Hindlimb muscle (tissue), 1 donor: ENCODE measurements around the gene SNX11. TPM values are rescaled to one million over a fixed set of nuclear protein-coding genes. Genes with fewer than 3 reads are reported as not detected.

Experiments
- DNase-seq: peaks from one replicate; pipeline ENCODE4 v3.0.0-alpha.2; 2013
- polyA plus RNA-seq: library from polyadenylated mRNA; unstranded; fragments of 120-200 nt; gene quantifications from one replicate; pipeline ENCODE4 v1.2.1, GENCODE V29; 2013; ENCODE audit not compliant: insufficient read length

SNX11 gene
- polyA plus RNA-seq, 1 donor: 11.8 TPM

DNA sequence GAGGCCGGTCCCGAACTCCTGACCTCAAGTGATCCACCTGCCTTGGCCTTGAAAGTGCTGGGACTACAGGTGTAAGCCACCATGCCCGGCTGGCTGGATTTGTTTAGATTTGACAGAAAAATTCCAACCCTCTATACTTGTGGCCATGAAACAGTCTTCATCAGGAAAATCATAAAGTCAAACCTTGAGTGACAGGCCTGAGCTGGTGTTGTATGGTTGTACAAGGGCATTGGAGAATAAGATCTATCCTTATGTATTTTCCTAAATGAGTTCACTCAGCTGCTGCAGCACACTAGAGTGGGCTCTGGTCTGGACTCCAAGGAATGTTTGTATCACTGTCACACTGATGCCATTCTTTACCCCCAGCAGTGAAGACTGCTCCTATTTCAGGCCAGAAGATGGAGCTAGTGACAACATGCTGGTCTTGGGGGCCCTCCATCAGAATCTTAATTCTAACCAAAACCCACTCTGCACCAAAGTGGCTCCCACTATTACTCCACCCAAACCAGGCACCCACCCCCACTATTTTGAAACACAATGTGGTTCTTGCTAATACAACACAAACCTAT is 27.4 kb downstream of the SNX11 start:
- no peak for DNase-seq

DNA sequence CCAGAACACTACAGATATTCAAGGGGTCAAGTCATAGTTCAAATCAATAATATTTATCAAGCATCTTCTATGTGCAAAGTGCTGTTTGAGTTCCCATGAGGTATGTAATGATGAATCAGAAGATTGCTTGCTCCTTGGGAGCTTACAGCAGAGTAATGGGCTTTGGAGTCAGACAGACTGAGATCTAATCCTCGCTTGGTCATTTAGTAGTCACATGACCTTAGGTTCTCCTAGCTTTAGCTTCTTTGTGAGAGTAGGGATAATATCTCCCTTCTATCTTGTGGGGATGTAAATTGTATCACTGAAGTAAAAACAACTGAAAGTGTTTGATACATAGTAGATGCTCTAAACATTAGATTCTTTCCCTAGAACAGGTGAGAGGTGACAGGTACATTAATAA is 30.1 kb downstream of the SNX11 start:
- no peak for DNase-seq

DNA sequence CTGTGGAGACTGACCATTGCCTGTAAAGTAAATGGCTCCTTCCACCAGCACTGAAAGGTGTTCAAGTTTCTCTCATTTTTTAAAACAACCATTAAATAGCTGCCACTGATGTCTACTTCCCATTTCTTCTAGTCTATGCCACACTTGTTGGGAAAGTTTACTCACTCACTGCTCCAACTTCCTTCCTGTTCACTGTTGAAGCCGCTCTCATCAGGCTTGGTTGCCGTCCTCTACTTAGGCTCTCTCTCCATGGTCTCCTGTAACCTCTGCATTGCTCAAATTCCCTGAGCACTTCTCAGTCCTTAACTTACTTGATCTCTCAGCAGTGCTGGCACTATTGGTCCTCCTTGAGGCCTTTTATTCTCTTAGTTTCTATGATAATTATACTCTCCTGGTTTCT is 32.4 kb downstream of the SNX11 start:
- DNase-seq: no peak

DNA sequence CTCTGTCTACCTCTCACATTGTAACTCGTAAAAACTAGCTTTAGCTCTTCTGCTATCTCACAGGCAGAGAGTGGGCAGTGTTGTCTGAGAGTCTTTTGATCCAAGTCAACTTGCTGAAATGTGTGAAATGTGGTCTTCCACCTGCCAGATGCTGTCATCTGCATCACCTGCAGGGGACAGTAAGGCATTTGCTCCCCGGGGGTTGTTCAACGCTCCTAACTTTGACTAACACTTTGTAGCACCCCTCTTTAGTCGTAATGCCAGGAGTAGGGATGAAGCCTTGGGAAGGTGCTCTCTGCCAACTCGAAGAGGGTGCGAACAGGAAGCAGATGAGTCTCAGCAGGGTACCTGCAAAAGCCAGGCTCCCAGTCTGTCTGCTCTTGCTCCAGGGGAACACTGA is 36.1 kb downstream of the SNX11 start:
- DNase-seq: no peak

DNA sequence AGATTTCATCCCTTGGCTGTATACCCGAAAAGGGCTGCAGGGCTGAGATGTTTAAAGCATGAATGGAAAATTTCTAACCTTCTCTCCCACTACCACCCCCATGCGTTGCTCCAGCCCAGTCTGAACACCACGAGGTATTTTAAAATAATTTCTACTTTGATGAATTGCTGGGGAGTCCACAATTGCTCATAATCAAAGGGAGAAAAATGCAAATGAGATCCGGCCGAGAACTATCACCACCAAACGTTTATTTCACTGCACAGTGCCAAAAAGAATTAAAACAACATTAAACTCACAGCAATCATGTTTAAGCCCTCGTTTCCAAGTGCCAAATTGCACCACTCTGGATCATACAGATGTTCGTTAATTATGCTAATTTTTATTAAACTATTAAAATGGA is 36.7 kb downstream of the SNX11 start:
- DNase-seq: no peak

DNA sequence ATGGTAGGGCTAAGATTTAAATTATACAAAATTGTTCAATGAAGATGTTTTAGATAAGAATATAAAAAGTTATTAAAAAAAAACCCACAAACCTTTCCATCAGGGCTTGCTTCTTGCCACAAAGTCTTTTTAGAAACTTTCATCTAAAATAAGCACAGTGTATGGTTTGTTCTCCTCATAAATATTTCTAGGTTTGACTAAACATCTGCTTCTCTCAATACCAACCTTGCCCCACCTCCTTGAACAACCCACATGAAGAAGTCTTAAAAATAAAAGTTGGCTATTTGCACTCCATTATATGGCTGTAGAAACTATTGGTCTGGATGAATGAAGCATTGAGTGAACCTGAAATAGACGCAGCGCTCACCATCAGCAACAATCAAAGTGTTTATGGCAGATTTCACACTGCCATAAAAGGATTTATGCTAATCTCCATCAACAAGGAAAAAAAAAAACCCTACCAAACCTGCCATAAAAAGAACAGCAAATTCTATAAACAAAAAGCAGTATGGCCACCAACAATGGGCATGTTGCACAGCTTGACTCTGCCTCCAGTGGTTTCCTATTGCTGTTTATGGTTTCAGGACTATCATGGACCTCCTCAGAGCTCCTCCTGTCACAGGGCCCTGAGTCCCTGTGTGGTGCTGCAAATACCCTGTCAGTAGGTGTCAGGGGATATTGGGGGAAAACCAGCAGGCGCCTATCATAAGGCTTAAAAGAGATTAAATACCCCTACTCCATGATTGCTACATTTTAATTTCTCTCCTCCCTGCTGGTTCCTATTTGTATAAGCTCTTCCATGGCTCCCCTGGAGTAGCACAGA is 37.6 kb downstream of the SNX11 start:
- DNase-seq: no peak

DNA sequence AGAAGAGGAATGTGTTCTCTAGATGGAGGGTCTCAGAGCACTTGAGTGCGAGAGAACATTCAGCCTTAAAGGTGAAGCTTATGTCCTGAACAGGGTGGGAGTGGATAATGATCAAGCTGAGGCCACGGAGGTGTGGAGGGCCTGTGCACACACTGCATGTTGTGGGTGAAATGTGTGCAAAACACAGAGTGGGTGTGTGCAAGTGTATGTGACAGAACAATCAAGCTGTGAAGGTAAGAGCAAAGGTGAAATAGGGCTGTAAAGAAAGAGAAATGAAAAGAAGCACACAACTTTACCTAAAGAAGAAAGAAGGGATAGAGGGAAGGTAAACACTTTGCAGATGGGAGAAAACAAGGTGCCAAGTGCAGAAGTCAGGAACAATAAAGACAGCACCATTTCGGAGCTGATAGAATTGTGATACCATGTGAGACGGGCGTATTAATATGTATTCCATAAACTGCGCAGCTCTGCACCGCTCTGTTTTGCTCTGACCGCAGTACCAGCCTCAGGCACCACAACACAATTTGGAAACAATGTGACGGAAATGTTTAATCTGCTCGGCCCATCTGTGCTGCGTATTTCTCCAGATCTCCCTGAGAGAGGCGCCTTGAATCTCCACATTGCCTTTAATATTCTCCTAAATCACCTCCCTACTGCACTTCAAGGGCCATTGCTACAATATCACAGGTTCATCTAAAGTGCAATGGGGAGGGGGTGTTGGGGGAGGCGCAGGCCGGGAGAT is 40.6 kb downstream of the SNX11 start:
- no peak for DNase-seq

DNA sequence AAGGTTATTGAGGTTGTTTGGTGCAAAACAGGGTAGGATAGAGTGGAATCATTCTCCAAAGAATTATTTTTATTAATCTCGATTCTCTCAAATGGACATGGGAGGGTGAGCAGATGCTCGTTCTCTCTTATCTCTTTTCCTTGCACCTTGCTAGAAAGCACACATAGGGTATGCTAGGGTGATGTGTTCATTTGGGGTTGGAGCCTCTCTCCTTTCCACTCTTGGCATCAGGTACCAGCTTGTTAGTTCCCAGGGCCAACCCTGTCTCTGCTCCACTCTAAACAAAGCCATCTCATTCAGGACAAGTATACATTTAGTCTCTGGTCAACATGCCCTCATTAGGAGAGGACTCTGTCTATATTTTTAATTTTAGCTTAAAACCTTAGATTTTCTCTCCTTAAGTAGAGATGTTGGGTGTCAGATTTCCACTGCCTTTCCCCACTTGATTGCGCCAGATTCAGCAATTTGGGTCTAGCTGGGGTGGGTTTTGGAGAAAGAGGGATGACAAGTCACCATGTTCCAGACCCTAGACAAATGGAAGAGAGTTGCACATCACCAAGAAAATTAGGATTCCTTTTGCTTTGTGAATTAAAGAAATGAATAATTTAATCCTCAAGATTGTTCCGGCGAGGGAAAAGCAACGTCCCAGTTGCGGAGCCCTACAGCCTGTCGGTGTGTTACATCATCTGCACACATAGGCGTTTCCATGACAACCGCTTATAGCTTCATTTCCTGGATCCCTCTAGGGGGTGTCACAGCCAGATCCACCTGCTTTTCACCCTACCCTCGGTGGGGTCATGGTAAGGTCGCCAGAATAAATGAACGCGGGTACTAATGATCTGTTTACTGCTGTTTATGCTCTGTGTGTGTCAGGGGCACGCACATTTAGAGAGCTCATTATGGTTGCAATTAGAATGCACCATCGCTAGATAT is 41.6 kb downstream of the SNX11 start:
- no peak for DNase-seq

DNA sequence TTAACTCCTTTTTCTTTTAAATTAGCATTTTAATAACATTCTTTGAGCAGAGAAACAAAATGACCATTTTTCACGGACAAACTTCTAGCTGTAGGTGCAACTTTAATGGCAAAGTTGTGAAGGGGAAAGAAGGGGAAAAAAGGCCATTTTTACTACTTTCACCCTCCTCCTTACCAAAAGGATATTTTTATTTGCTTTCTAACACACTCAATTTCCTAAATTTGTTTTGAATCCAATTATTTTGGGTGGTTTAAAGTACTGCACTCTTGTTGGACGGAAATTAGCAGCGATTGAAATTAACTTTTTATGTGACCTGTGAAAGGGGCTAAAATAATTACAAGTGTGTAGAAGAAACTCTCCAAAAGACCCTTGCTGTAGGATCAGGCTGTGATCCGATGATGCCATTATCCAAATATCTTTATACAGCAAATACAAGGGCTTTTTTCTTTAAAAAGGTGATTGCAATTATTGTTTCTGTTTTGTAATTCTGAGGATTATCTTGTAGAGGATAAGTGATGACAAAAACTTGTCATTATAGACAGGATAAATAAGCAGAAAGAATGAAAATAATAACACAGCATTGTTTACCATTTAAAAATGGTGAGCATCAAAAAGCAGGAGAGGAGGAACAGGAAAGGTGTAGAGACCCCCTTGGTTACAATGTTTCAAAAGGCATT is 42.4 kb downstream of the SNX11 start:
- DNase-seq: no peak

DNA sequence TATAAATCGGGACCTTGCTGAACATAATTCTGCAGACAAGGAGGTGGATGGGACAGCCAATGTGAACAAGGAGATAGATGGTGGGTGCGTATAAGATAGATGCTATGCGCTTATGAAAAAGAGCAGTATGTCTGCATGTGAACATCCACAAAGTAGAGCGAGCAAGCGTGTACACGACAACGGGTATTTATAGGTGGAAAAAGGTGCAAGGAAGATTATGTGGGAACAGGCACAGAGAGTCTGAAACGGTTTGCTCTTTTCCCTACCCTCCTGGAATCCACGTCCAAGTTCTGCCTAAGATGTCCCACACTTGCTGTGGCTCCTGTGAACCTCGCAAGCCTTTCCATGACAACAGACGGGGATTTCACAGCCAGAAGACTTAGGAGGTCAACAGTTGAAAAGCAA is 43.0 kb downstream of the SNX11 start:
- DNase-seq: no peak

DNA sequence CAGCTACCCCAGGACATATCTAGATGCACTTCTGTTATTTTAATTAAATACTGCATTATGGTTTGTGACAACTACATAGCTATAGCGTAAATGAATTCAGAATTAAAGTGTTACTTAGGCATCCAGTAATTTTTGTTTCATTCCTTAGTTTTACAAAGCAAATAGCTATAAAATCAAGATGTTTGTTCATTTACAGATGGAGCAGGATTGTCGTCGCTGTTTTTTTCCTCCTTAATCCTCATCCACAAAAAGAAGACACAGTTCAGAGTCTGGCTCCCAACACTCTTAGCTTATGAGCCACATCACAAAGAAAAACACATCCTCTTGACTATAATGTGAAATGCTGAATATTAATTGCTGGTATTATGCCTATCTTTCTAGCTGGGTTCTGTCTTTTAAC is 43.7 kb downstream of the SNX11 start:
- no peak for DNase-seq

DNA sequence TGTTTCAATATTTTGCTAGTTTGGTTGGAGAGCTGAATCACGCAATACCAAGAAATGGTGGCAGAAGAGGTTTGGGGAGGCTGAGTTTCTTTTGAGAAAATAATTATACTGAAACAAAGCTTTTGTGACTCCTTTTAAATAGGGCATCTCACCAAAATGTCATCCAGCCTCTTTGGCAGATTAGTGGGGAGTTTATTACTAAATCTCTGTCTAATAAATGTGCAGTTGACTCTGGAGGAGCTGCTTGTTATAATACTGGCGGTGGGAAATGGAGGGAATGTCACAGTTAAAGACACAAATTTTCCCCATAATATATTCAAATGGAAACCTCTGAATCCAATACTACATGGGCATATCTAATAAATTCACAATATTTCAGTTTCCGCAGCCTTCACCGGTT is 44.7 kb downstream of the SNX11 start:
- DNase-seq: no peak

DNA sequence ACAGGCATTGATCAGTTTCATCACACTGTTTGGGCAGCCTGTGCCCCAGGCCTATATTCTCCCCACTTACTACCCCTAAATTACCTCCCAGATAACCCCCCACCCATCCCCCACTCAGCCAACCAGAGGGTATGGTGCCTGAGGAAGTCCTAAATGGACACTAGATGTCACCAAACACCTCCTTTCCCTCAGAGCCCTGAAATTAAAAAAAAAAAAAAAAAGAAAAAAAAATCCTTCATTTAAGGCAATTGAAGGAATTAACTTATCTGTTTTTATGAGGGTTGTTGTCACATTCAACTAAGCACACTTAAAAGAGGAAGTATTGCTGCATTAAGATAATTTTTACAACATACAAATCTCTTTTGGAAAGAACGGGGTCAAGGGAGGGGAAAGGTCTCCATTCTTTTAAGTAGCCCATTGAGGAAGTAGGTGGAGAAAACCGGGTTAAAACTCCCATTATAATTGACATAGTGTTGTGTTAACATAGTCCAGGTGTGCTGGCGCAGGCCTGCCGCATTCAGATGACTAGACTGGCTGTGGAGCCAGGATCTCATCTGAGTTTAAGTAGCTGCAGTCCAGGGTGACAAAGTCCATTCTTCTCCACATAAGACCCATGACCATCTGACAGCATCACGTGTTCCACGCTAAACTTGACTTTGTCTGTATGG is 46.3 kb downstream of the SNX11 start:
- no peak for DNase-seq

DNA sequence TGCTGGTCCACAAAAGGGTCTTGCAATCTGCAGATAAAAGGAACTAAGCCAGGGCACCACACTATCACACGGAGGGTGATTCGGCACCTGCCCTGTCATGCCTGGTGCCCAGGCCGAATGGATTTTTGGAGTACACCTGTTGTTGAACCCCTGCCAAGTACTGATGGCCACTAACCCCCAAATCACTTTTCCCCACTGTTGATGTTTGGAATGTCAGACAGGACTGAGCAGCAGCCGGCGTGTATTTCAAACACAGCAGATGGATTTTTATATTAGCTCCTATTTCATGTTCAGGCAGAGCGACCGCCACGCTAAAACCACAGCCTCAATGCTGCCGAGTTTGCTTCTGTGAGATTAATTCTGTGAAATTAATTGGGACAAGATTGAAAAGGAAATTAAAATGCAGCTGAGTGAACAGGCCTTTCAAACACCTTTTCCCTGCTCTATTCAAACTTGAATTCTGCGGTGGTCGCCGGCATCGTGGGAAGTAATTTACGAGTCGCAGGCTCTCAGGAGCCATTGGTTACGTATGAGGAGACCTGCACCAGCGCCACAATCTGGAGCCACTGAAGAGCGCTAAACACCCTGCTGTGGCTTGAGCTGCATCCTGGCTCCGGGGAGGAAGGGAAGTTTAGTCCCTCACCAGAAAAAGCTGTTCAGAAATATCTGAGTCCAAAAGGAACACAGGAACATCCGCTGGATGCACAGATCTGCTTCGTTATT is 48.5 kb downstream of the SNX11 start:
- DNase-seq: no peak

DNA sequence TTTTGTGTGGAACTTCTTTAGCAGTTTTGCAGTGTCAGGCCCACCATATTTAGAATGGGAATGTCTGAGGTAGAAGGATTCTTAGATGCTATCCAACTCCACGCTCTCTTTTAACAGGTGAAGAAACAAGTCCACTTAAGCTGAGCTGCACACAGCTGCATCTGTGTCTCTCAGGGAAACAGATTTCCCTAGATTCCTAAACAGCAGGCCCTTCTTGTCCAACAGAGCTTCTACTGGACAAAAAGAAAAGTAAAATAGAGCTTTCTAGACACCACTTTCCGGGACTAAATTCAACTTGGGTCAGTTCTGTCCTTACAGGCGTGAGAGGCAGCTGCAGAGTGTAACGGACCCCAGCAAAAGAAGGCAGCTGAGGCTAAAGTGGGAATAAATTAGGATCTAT is 51.7 kb downstream of the SNX11 start:
- no peak for DNase-seq

DNA sequence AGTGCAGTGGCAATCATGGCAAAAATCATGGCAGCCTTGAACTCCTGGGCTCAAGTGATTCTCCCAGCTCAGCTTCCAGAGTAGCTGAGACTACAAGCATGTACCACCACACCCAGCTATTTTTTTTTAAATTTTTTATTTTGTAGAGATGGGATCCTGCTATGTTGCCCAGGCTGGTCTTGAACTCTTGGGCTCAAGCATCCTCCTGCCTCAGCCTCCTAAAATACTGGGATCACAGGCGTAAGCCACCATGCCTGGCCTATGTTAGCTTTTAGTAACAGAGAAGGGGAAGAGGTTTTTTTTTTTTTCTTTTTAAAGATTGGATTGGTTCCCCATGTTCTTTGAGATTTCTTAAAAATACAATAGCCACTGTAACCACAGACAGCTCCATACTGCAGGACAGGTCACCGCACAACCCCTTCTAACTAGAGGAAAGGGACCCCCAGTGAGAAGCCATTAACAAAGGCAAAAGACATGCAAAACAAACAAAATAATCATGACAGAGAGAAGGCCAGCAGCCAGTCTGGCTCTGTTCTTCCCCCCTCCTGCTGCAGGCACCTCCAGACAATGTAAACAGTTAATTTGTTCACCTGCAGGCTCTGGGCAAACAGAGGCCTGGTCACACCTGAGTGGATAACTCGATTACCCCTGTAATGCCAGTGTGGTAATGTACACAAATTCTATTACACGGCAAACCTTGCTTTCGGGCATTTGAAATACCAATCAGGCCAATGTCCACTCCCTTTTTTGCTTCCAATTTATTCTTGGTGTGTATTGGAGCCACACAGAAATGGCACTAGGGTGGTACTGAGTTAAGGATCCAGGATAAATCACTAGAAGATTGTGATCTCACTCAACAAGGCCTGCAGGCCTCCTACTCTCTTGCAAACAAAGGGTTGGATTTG is 52.9 kb downstream of the SNX11 start:
- DNase-seq: no peak

DNA sequence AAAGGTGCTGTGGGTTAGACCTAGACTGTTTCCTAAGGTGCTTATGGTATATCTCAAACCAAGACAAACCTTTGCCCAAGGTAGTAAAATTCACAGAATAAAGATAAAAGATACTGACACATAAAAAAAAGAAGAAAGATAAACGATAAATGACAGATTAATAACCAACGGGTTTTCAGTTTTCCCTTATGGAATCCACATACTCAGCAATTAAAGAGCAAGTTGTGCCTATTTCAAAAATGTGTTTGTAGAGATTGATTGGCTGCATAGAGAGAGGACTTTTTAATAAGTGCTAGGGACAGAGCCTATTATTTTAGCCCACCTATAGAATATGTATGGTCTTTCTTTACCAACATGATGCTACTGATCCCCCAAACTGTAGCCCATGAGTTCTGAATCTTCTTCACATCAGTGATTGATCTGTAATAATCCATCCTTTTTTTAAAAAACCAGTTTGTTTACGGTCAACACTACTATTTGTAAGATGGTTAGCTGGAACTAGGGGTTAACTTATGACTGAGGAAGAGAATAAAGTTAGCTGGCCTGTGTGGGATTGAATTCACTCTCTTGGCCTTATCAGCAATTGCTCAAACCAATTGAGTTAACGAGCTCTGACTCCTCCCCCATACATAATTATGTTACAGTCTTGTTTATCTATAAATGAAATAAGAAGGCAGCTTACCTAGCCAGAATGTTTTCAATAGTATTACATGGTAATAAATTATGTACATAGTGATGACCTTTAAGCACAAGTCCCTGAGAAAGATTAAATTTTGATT is 53.8 kb downstream of the SNX11 start:
- no peak for DNase-seq

DNA sequence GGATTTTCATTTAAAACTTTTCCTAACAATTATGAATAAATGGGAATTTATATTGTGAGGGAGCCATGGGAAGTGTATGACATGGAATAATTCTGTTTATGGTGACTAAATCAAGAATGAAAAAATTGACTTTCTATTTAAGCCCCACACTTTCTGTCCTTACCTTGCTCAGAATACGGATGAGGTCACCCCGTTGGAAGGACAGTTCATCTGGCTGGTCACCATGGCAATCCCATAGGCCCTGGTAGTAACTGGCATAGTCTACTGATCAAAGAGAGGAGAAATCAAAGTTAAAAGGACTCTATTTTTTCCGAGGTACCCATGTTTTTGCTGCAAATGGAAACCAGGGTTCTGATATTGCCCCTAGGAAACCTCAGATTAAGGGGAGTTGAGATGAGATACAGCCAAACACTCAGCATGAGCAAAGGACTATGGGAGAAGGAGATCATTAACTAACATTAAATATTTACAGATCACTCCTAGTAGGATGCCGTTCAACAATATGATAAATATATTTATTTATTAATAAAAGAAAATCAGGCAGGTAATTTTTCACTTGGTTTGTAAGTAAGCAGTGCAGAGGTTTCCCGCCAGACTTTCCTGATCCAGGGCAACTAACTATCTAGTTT is 54.9 kb downstream of the SNX11 start:
- no peak for DNase-seq
